GM18502 (cell line): ENCODE measurements around the gene LYZL6.
A peak's percentile ranks its signal among the peaks of the same experiment; 100 is the strongest.
"Not testable (repeated sequence)": the region's sequence is repeated elsewhere in the genome, so short reads cannot be mapped to it uniquely, and the experiment has no call there.

Experiments used
- ATAC-seq: cut with Tn5 transposase; IDR thresholded peaks from one replicate; pipeline ENCODE4 v1.9.1; 2021; ENCODE audit warnings: mild to moderate bottlenecking; ENCODE audit not compliant: unreplicated experiment, poor library complexity

Gene LYZL6

DNA sequence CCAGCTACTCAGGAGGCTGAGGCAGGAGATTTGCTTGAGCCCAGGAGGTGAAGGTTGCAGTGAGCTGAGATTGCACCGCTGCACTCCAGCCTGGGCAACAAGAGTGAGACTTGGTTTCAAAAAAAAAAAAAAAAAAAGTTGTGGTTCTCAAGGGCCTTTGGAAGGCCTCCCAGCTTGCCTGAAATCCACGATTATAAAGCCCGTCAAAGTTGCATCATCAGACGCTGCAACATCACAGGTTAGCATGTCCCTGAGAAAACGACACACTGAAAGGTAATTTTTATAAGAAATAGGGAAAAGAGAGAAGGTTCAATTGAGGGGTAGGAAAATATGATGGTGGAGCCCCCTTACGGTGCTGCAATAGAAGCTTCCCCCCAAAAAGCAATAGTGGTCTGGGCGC, 4.6 kb upstream of the LYZL6 start:
- no peak for ATAC-seq

DNA sequence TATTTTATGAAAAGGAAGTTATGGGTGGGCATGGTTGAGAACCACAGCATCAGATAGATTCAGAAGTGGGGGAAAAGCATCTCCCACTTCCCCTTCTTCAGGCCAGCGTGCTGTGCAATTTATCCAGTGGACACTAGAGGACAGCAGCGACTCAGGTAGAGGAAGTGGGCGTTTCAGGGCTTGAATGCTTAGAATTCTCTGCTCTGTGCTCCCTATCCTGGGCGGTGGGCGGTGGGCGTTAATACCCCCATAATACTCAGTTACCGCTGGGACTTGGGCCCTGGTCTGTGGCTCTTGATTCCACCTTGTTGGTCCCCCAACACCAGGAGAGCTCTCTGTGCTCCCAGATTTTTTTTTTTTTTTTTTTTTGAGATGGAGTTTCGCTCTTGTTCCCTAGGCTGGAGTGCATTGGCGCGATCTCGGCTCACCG, 3.7 kb upstream of the LYZL6 start:
- no peak for ATAC-seq

DNA sequence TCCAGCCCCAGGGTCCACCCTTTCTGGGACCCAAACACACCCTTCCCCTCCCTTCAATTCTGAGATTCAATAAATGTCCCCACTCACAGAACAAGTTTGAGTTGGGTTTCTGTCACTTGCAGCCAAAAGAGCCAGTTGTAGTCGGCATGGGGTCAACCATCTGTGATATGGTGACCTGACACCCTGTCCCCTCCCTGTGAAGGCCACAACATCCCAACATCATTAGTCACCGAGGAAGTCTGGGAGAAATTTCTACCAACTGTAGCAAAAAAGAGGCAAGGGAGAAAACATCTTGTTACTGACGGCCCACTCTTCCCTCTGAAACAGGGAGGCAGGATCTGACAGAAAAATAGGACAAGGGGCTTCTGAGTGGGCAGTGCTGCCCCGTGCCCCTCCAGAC, 638 bp upstream of the LYZL6 start:
- ATAC-seq = no peak

DNA sequence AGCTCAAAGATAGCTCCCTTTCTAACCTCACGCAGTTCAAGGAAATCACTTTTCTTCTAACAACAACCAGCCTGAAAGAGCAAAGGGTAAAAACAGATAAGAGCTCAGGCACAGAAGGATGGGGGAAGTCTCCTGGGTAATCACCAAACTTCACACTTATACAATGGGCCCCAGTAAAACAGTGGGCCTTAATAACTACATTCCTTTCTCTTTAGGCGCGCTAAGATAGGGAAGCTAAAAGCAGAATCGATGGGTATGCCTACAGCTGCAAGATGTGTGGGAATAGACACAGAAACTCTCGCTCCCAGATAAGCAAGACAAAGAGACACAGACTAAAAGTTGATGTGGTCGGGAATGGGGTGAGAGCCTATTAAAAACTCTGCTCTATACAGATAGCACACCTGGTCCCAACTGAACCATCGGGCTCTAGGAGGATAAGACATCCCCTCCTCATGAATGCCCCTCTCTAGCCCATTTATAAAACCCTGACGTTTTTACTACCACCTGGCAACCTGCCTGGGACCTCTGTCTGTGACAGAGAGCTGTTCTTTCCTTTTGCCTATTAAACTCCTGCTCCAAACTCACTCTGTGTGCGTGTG, 826 bp downstream of the LYZL6 start:
- no peak for ATAC-seq

DNA sequence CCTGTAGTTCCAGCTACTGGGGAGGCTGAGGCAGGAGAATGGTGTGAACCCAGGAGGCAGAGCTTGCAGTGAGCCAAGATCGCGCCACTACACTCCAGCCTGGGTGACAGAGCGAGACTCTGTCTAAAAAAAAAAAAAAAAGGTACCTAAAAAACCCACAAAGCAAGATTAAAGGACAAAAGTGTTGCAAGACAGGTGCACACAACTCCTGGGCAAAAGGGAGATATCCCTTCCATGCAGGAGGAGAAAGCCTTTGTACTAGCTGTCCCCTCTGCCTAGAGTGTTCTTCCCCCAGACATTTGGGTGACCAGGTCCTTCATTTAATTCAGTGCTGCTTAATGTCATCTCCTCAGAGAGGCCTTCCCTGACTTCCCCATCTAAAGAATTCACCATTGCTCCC, 5.0 kb downstream of the LYZL6 start:
- not testable (repeated sequence) for ATAC-seq

DNA sequence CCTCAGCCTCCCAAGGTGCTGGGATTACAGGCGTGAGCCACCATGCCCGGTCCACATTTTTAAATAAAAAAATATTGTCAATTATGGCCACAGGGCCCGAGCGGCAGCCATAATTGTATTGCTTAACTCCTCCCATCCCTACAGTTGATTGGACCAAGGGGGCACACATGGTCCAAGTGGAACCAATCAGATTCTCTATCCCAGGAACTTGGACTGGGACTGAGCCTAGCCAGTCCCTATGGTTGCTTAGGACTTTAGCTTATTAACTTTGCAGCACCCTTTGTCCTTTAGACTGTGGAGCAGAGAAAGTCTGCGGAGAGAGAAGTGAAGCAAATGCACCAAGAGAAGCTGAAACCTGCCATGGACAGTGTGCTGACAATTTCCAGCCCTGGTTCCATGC, 7.5 kb downstream of the LYZL6 start:
- no peak for ATAC-seq

DNA sequence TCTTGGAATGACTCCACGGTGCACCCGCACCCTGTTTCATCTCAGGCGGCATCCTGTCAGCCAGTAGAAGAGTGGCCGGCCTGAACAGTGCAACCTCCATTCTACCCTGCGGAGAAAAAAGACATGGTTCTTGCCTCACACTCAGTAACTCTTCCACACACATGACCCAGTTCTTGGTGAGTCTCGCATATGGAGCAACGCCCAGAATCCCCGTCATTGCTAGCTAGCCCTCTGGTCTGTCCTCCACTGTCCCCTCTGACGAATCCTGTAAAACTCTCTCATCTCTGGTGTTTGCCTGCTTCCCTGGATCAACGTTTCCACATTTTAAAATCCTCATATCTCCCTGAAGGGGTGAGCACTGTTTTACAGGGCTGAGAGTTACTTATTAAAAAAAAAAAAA, 8.8 kb downstream of the LYZL6 start:
- ATAC-seq = no peak

DNA sequence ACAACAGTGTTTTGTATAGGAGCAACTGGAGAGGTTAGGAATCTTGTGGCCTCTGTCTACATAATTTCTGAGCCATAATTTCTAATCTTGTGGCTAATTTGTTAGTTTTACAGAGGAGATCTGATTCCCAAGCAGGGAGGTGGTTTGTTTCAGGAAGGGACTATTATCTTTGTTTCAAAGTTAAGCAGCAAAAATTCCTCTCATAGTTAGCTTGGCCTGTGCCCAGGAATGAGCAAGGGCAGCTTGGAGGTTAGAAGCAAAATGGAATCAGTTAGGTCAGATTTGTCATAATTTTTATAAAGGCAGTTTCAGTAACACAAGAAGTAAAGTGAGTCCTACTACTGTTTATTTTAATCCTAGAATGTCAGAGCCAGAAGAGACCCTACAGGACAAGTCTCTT, 10.9 kb downstream of the LYZL6 start:
- ATAC-seq = no peak

DNA sequence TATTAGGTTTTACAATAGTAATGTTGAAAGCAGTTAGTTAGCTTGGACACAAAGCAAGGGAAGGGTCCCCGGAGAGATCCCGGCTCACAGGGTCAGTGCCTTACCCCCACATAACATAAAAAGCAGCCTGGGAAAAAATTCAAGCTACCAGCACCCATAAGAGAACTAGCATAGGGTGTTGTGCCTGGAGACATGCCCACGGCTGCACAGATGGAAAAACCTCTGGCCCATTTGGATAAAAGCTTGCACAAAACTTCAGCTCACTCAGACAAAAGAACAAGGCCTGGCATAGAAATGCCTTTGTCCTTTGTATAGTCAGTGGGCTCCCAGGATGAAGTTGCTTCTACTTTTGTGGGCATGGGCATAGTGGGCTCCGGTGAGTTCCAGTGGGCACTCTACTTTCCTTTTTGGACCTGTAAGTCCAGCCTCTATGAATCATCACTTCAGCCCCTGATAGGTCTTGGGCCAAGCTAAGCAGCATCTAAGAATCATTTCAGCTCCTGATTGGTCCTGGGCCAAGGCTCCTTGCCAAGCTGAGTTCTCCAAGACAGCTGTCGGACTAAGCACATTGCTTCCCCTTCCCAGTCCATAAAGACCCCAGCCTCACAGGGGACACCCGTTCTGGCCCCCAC, 11.6 kb downstream of the LYZL6 start:
- no peak for ATAC-seq

DNA sequence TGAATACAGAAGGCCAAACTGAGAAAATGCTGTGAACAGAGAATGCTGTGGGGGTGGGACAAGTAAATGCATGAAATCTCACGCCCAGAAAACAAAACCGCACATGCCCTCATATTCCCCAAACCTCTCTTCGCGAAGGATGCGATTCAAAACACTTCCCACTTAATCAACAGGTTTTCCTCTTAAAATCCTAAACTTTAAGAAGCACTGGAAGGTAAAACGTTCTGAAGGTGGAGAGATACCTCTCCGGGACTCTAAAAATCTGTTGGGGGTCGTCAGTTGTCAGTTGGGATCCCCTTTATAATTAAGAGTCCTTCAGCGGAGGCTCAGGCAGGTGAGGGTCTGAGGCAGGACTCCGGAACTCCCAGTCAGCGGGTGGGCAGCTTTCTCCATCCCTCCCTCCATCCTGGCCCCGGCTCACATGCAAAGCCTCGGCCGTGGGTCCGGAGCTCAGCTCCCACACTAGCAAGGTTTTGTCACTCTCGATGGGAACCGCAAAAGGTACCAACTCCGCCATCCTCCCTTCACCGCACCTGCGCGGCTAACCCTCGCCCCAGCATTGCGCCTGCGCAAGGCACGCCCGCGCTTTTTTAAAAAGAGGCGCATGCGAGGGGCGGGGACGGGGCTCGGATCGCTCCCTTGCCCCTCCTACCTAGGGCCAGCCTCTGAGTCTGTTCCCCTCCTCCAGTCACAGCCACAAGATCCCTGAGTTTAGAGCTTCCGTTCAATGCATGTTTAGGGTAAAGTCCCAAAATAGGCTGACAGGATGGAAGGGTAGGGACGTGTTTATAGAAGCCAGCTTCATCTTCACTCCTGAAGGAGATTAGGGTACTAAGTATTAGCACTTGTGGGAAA, 13.1 kb downstream of the LYZL6 start, which contains the start of gene RDM1:
Gene RDM1, minus strand, starts transcription at position 563 of the 855 bp plus-strand sequence. Its CDS starts 46 bp downstream, at position 517.
- ATAC-seq = peak; percentile 52

DNA sequence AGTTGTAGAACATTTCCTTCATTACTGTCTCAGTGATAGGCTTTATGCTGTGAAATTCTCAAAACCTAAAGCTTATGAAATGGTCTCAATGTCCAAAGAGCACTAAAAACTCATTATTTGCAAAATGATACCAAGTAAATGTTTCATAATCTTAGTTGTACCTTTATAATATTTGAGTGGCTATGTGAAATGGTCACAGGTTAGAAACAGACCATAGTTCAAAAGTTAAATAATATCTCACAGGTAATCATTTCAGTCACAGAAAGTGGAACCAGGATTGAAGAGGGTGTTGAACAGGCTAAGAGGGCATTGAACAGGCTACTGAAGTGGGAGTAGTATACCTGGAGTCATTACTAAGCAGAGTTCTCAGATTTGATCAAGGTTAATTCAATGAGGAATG, 15.8 kb downstream of the LYZL6 start:
- ATAC-seq = no peak

DNA sequence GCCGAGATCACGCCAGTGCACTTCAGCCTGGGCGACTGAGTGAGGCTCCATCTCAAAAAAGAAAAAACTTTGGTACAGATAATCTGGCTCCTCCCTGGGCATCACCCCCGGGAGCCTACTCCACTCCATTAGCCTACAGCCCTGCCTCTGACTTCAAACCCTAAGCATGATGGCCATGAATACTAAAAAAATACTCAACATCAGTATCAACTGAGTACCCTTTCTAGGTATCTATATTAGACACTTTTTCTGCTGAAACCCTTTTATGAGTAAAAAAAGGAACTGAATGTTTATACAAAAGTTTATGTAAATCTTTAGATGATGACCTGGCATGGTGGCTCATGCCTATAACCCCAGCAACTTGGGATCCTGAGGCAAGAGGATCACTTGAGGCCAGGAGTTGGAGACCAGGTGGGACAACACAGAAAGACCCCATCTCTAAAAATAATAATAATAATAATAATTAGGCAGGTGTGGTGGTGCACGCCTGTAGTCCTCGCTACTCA, 19.9 kb downstream of the LYZL6 start:
- no peak for ATAC-seq

DNA sequence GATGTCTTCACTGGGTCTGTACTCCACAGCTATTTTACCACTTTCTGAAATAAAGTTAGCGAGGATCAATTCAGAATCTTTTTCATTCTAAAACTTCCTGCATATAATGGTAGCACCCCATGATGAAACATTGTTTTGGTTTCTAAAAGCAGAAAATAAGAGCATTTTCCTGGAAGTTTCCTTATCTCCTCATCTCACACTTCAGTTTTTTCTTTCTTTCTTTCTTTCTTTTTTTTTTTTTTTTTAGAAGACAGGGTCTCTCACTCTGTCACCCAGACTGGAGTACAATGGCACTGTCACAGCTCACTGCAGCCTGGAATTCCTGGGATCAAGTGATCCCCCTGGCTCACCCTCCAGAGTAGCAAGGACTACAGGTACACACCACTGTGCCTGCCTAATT, 23.3 kb downstream of the LYZL6 start:
- ATAC-seq = no peak

DNA sequence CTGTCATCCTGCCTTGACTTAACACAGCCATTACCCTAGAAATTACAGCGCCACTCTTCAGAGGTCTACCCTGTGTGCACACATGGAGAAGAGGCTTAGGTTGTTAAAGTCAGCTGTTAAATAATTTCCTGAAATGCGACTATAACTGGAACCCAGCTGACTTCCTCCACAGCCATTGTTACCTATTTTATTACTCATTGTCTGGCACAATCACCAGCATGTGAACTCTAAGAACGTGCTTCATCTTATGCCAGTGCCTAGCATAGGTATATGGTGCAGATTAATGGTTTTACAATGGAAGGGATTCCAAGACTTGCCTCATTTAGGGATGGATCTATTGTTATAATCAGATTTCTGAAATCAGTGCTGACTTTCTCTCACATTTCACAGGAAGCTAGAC, 24.8 kb downstream of the LYZL6 start:
- no peak for ATAC-seq

DNA sequence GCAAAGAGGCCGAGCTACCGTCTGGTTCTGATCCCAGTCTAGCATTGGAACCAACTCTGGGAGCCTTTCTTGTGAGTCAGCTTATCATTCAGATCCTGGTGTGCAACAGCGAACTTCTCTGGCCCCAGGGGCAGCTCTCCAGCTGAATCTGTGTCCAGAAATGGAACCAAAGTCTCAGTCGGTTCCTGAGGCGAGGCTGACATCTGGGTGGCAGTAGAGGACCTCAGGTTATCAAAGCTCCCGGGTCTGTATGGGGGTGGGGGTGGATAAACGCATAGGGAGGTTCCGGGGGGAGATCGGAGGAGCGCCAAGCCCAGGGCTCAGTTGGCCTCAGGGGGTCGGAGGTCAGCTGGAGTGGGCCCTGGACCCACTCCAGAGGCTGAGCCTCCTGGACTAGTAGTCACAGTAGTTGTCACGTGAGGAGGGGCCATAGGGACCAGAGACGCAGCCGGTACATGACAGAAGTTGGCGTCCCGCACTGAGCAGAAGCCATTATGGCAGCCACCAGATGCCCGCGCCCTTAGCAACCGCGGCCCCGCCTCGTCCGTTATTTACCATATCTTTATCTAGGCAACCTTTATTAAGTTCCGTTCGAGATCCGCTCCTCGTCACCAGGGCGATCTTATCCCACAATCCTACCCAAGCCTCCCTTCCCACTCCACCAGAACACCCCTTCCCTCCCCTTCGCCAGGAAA, 25.8 kb downstream of the LYZL6 start:
- no peak for ATAC-seq

DNA sequence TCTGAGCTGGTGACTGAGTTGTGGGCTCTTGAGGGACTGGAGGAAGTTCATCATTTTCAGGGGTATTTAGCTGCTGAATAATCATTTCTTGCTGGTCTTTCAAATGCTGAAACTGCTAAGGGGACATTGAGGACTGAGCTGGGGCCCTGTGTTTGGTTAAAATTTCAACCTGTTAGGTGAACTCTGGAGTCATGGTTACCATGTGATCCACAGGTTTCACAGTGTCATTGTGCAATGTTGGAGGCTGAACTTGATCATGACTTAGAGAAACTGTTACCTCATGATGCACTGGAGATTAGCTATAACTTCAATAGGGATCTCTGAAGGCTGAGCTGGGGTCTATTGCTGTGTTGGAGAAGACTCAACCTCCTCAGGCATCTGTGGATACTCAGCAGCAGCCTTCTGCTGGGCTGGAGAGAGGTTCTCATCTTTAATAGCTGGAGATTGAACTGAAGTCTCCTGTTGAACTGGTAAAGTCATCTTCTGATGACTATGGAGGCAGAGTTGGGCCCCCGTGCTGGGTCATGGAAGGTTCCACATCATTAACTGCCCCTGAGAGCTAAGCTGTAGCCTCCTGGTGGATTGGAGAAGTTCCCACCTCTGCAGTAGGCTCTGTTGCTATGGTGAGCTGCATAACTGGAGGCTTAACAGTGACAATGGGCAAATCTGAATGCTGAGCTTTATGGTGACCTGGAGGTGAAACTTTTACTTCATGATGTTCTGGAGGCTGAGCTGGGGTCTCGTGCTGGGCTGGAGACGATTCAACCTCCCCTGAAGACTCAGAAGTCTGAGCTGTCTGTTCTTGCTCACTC, 28.2 kb downstream of the LYZL6 start:
- ATAC-seq = no peak

DNA sequence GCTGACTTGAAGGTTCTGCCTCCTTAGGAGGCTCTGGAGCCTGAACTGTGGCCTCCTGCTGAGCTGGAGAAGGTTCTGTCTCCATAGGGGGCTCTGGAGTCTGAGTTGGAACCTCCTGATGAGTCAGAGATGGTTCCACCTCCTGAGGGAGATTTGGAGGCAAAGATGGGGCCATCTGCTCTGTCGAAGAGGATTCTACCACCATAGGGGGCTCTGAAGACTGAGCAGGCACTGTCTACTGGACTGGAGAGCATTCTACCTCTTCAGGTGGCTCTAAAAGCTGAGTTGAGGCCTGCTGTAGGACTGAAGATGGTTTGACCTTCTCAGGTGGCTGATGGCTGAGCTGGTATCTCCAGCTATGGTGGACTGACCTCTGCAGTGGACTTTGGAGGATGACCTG, 29.2 kb downstream of the LYZL6 start:
- no peak for ATAC-seq

DNA sequence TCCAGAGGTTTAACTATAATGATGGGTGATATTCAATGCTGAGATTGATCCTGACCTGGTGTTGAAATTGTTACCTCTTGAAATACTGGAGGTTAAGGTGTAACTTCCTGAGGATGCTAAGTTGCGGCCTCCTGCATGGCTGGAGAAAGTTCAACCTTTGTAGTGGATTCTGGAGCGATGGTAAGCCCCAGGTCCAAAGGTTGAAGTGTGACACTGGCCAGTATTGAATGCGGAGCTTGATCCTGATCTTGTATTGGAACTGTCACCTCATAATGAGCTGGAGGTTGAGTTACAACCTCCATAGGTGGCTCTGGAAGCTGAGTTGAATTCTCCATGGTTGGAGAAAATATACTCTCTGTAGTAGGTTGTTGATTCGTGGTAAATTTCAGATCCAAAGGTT, 29.9 kb downstream of the LYZL6 start:
- ATAC-seq = no peak

DNA sequence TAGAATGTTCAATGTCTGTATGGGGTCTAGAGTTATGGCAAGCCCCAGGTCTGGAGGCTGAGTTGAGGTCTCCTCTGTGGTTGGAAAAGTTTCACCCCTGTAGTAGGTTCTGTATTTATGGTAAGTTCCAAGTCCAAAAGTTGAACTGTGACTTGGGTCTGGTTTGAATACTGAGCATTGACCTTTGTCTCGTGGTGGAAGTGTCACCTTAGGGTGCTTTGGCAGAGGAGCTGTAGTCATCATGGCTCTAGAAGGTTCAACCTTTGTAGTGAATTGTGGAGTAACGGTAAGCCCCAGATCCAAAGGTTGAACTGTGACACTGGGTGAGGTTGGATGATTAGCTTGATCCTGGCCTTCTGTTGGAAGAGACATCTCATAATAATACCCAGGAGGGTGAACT, 30.6 kb downstream of the LYZL6 start:
- ATAC-seq = no peak
